Stimulated activated CD4-positive, alpha-beta T cell treated with anti-CD3 and anti-CD28 coated beads, TNF-alpha, amount 100 ng/mL, for 24 hours (primary cell): ENCODE measurements around the gene PLD4.
"Not testable (repeated sequence)": the region's sequence is repeated elsewhere in the genome, so short reads cannot be mapped to it uniquely, and the experiment has no call there.

Experiments
- DNase-seq, 3 experiments: peaks; one replicate each; pipeline ENCODE4 v3.0.0-alpha.2; 2020; ENCODE audit warnings: low read depth in 3 of 3

PLD4 gene

GRCh38 chr14:104940526-104941150 lies 16.0 kb downstream of the PLD4 start:
- DNase-seq, result no peak

- DNase-seq, result no peak
Observed at GRCh38 chr14:104941508-104942365, 17.1 kb downstream of the PLD4 start.

GRCh38 chr14:104942586-104942985 lies 17.9 kb downstream of the PLD4 start:
- no peak for DNase-seq

GRCh38 chr14:104943216-104944015 lies 18.7 kb downstream of the PLD4 start:
- not testable (repeated sequence) for DNase-seq

- DNase-seq, result not testable (repeated sequence)
Observed at GRCh38 chr14:104944016-104944308, 19.3 kb downstream of the PLD4 start.

- DNase-seq, result not testable (repeated sequence)
Observed at GRCh38 chr14:104944436-104945205, 19.9 kb downstream of the PLD4 start.

- DNase-seq, result not testable (repeated sequence)
Observed at GRCh38 chr14:104945266-104945665, 20.6 kb downstream of the PLD4 start.

- DNase-seq, result not testable (repeated sequence)
Observed at GRCh38 chr14:104945986-104946965, 21.6 kb downstream of the PLD4 start.

GRCh38 chr14:104947201-104947600 lies 22.5 kb downstream of the PLD4 start:
- not testable (repeated sequence) for DNase-seq

- DNase-seq, result not testable (repeated sequence)
Observed at GRCh38 chr14:104947881-104948735, 23.4 kb downstream of the PLD4 start.

- DNase-seq, result no peak
Observed at GRCh38 chr14:104948736-104949031, 24.0 kb downstream of the PLD4 start.

GRCh38 chr14:104949406-104949955 lies 24.8 kb downstream of the PLD4 start:
- DNase-seq, result not testable (repeated sequence)

GRCh38 chr14:104950021-104950420 lies 25.3 kb downstream of the PLD4 start:
- DNase-seq, result no peak

GRCh38 chr14:104950701-104951100 lies 26.0 kb downstream of the PLD4 start:
- not testable (repeated sequence) for DNase-seq

GRCh38 chr14:104951863-104952657 lies 27.4 kb downstream of the PLD4 start:
- not testable (repeated sequence) for DNase-seq

GRCh38 chr14:104953097-104953496 lies 28.4 kb downstream of the PLD4 start:
- DNase-seq, result no peak

GRCh38 chr14:104953896-104954656 lies 29.4 kb downstream of the PLD4 start:
- DNase-seq, result no peak
